CD4-positive, alpha-beta T cell treated with Interleukin-4 for 1 hour (primary cell): Measurements from ENCODE around the gene KLHL22.
"Not testable (repeated sequence)": the region's sequence is repeated elsewhere in the genome, so short reads cannot be mapped to it uniquely, and the experiment has no call there.

Source experiments
- DNase-seq, 2 donors: peaks; one replicate each; pipeline ENCODE4 v3.0.0-alpha.2; 2020 to 2022

The KLHL22 gene

GRCh38 chr22:20499769-20500168 is 4.2 kb upstream of the KLHL22 start:
- DNase-seq, result no peak

GRCh38 chr22:20498913-20499312 is 3.3 kb upstream of the KLHL22 start:
- no peak for DNase-seq

- DNase-seq, result no peak
Measured at GRCh38 chr22:20497426-20497825, 1.8 kb upstream of the KLHL22 start.

- peak; percentile 91 to 93 for DNase-seq
Measured at GRCh38 chr22:20495861-20496681, 476 bp upstream of the KLHL22 start.

GRCh38 chr22:20491346-20491745 is 4.2 kb downstream of the KLHL22 start:
- no peak for DNase-seq

- DNase-seq, result no peak
Measured at GRCh38 chr22:20490941-20491307, 4.7 kb downstream of the KLHL22 start.

GRCh38 chr22:20490183-20490940 is 5.2 kb downstream of the KLHL22 start:
- DNase-seq, result no peak

GRCh38 chr22:20488946-20489345 is 6.6 kb downstream of the KLHL22 start:
- DNase-seq, result no peak

- DNase-seq, result no peak
Measured at GRCh38 chr22:20487715-20488114, 7.9 kb downstream of the KLHL22 start.

- DNase-seq, result no peak
Measured at GRCh38 chr22:20486229-20486628, 9.4 kb downstream of the KLHL22 start.

- DNase-seq, result no peak
Measured at GRCh38 chr22:20484948-20485683, 10.5 kb downstream of the KLHL22 start.

- DNase-seq, result no peak
Measured at GRCh38 chr22:20483771-20484170, 11.8 kb downstream of the KLHL22 start.

GRCh38 chr22:20483143-20483506 is 12.5 kb downstream of the KLHL22 start:
- DNase-seq, result not testable (repeated sequence)

GRCh38 chr22:20479612-20480196 is 15.9 kb downstream of the KLHL22 start:
- DNase-seq, result no peak

GRCh38 chr22:20478059-20478458 is 17.5 kb downstream of the KLHL22 start:
- DNase-seq, result not testable (repeated sequence)

GRCh38 chr22:20475569-20475968 is 20.0 kb downstream of the KLHL22 start:
- DNase-seq, result not testable (repeated sequence)

GRCh38 chr22:20475115-20475436 is 20.5 kb downstream of the KLHL22 start:
- no peak for DNase-seq

GRCh38 chr22:20472629-20473442 is 22.8 kb downstream of the KLHL22 start:
- DNase-seq, result no peak

- DNase-seq, result no peak
Measured at GRCh38 chr22:20471126-20471833, 24.3 kb downstream of the KLHL22 start.

- not testable (repeated sequence) for DNase-seq
Measured at GRCh38 chr22:20470525-20470924, 25.1 kb downstream of the KLHL22 start.

- DNase-seq, result no peak
Measured at GRCh38 chr22:20469110-20469868, 26.3 kb downstream of the KLHL22 start.
